Uterus (tissue), 2 donors: ENCODE data around the gene ZYX.

Experiments used
- CTCF ChIP-seq, 4 experiments: fragments of 200-600 bp in 2 of 4; fragments of 450-650 bp in 2 of 4; sonication (generic) in 2 of 4; IDR thresholded peaks; one replicate each; pipeline ENCODE4 v1.5.1; 2016 to 2019; ENCODE audit warnings: antibody characterized with exemption in 4 of 4, mild to moderate bottlenecking in 2 of 4, moderate library complexity in 1 of 4
- POLR2A ChIP-seq, 2 donors: fragments of 450-650 bp; IDR thresholded peaks; one replicate each; pipeline ENCODE4 v1.6.1; 2016; ENCODE audit warnings: antibody characterized with exemption in 2 of 2, mild to moderate bottlenecking in 1 of 2, moderate library complexity in 1 of 2

- no peak for TF ChIP-seq CTCF (IDR thresholded peaks at IDR 0.05)
- TF ChIP-seq POLR2A (IDR thresholded peaks at IDR 0.05): no peak
These were observed 36.7 kb downstream of the ZYX start for GRCh38 chr7:143417734-143418383.
